ENCODE results near the gene CHN1. TPM values are rescaled to one million over a fixed set of nuclear protein-coding genes. Genes with fewer than 3 reads are reported as not detected.

The CHN1 gene
- total and polyA plus RNA-seq, 7 experiments from 2014 or later = 0.81 to 3.5 (median 1.4) TPM

DNA sequence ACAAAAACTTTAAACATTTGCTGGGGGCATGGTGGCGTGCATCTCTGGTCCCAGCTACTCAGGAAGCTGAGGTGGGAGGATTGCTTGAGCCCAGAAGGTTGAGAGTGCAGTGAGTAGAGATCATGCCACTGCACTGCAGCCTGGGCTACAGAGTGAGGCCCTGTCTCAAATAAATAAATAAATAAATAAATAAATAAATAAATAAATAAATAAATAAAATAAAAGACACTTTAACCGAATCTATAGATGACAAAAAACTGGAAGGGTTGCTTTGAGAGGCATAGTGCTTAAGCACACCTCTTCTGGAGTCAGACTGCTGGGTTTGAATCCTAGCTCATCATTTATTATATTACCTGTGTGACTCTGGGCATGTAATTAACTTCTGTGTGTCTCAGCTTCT is 21.2 kb upstream of the CHN1 start:
- Histone ChIP-seq H3K4me1 (ENCODE audit: control insufficient read depth in 2 of 2, insufficient read depth in 2 of 2, low read length in 2 of 2) (no peaks in the 10 kb centered on the region), H3K4me3 (ENCODE audit: low read length) (no peak overlapping the region), H3K9me3 (ENCODE audit: control insufficient read depth in 2 of 3, low read length in 3 of 3) (no peaks in the 10 kb centered on the region), H3K27ac (ENCODE audit: low read depth, low read length) (no peak overlapping the region), H3K36me3 (ENCODE audit: control insufficient read depth in 2 of 3, insufficient read depth in 3 of 3, low read length in 3 of 3) (no peaks in the 10 kb centered on the region), H3K27me3 (ENCODE audit: control insufficient read depth in 2 of 2, insufficient read depth in 2 of 2, low read length in 2 of 2) (no peaks in the 10 kb centered on the region)
- no peak overlapping the region for H3K4me3 Mint-ChIP-seq
- ChIA-PET CTCF (interaction anchor here (0.7 kb wide), 1 partner anchor 41 kb away, joined by 4 read pairs; no protein-coding TSS in a partner anchor), POLR2A (no interaction called here)
- H3K9me3 Mint-ChIP-seq = no peaks in the 10 kb centered on the region
- H3K4me1 Mint-ChIP-seq = no peaks in the 10 kb centered on the region
- H3K36me3 Mint-ChIP-seq = peaks cover 0 to 5% (median 0%) of the 10 kb centered on the region in 5 donors
- no peak overlapping the region for H3K27ac Mint-ChIP-seq
- intact Hi-C loops (cut with micrococcal nuclease) = no loop called here
- no peak for ATAC-seq
- H3K27me3 Mint-ChIP-seq = peaks cover 0 to 14% (median 0%) of the 10 kb centered on the region in 5 donors
- DNase-seq = no peak

DNA sequence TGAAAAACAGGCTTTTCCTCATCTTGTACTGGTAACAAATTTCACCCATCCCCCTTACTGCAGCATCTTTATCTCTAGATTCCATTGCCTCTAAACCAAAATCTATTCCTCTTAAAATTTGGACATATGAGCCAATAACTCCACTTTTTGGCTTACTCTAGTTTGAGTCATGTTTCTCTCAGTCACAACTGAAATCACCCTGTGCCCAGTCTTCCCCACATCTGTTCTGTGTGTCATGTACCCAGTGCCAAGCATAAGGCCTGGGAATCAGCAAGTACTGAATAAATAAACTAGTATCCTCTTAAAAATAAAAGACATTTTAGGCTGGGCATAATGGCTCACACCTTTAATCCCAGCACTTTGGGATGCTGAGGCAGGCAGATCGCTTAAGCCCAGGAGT is 20.8 kb upstream of the CHN1 start:
- no peaks in the 10 kb centered on the region for H3K9me3 Mint-ChIP-seq
- Histone ChIP-seq H3K4me1 (ENCODE audit: control insufficient read depth in 2 of 2, insufficient read depth in 2 of 2, low read length in 2 of 2) (no peaks in the 10 kb centered on the region), H3K27ac (ENCODE audit: low read depth, low read length) (no peak overlapping the region), H3K4me3 (ENCODE audit: low read length) (no peak overlapping the region), H3K36me3 (ENCODE audit: control insufficient read depth in 2 of 3, insufficient read depth in 3 of 3, low read length in 3 of 3) (no peaks in the 10 kb centered on the region), H3K27me3 (ENCODE audit: control insufficient read depth in 2 of 2, insufficient read depth in 2 of 2, low read length in 2 of 2) (no peaks in the 10 kb centered on the region), H3K9me3 (ENCODE audit: control insufficient read depth in 2 of 3, low read length in 3 of 3) (no peaks in the 10 kb centered on the region)
- H3K36me3 Mint-ChIP-seq = peaks cover 0 to 5% (median 0%) of the 10 kb centered on the region in 5 donors
- no peak for ATAC-seq
- ChIA-PET CTCF (interaction anchor here (0.6 to 0.7 kb wide), 2 partner anchors 9 to 40 kb away, joined by 3 to 4 read pairs; no protein-coding TSS in a partner anchor), POLR2A (no interaction called here)
- H3K4me1 Mint-ChIP-seq = no peaks in the 10 kb centered on the region
- peaks cover 0 to 17% (median 0%) of the 10 kb centered on the region in 5 donors for H3K27me3 Mint-ChIP-seq
- H3K4me3 Mint-ChIP-seq = no peak overlapping the region
- H3K27ac Mint-ChIP-seq = no peak overlapping the region
- intact Hi-C loops (cut with micrococcal nuclease) = no loop called here
- no peak for DNase-seq

GRCh38 chr2:175025233-175025632 is 20.1 kb upstream of the CHN1 start:
- no peaks in the 10 kb centered on the region for H3K36me3 ChIP-seq (ENCODE audit: control insufficient read depth in 2 of 3, insufficient read depth in 3 of 3, low read length in 3 of 3)
- Mint-ChIP-seq H3K9me3 (no peaks in the 10 kb centered on the region), H3K4me3 (no peak overlapping the region), H3K27me3 (peaks cover 0 to 19% (median 0%) of the 10 kb centered on the region in 5 donors), H3K36me3 (peaks cover 0 to 5% (median 0%) of the 10 kb centered on the region in 5 donors), H3K4me1 (no peaks in the 10 kb centered on the region), H3K27ac (no peak overlapping the region)
- intact Hi-C loops (cut with micrococcal nuclease) = no loop called here
- no peak for DNase-seq
- ChIA-PET CTCF (interaction anchor here (0.6 kb wide), 1 partner anchor 10 kb away, joined by 3 read pairs; no protein-coding TSS in a partner anchor), POLR2A (no interaction called here)
- no peak overlapping the region for H3K27ac ChIP-seq (ENCODE audit: low read depth, low read length)
- no peaks in the 10 kb centered on the region for H3K4me1 ChIP-seq (ENCODE audit: control insufficient read depth in 2 of 2, insufficient read depth in 2 of 2, low read length in 2 of 2)
- H3K9me3 ChIP-seq (ENCODE audit: control insufficient read depth in 2 of 3, low read length in 3 of 3) = no peaks in the 10 kb centered on the region
- no peak for ATAC-seq
- H3K27me3 ChIP-seq (ENCODE audit: control insufficient read depth in 2 of 2, insufficient read depth in 2 of 2, low read length in 2 of 2) = no peaks in the 10 kb centered on the region
- no peak overlapping the region for H3K4me3 ChIP-seq (ENCODE audit: low read length)

GRCh38 chr2:175022923-175023322 is 17.7 kb upstream of the CHN1 start:
- POLR2A ChIA-PET = no interaction called here

GRCh38 chr2:175019566-175020327 is 14.6 kb upstream of the CHN1 start:
- H3K36me3 ChIP-seq (ENCODE audit: control insufficient read depth in 2 of 3, insufficient read depth in 3 of 3, low read length in 3 of 3) = no peaks in the 10 kb centered on the region
- intact Hi-C loops (cut with micrococcal nuclease) = no loop called here
- no peak overlapping the region for H3K27ac Mint-ChIP-seq
- no peak overlapping the region for H3K27ac ChIP-seq (ENCODE audit: low read depth, low read length)
- H3K27me3 Mint-ChIP-seq = peaks cover 0 to 11% (median 4%) of the 10 kb centered on the region in 5 donors
- no peak for ATAC-seq
- POLR2A ChIA-PET = no interaction called here
- DNase-seq = no peak
- CTCF ChIA-PET = no interaction called here
- H3K4me1 Mint-ChIP-seq = no peaks in the 10 kb centered on the region
- H3K9me3 Mint-ChIP-seq = peaks cover 0 to 3% (median 0%) of the 10 kb centered on the region in 11 donors
- H3K4me3 ChIP-seq (ENCODE audit: low read length) = no peak overlapping the region
- no peaks in the 10 kb centered on the region for H3K27me3 ChIP-seq (ENCODE audit: control insufficient read depth in 2 of 2, insufficient read depth in 2 of 2, low read length in 2 of 2)
- no peaks in the 10 kb centered on the region for H3K4me1 ChIP-seq (ENCODE audit: control insufficient read depth in 2 of 2, insufficient read depth in 2 of 2, low read length in 2 of 2)
- H3K9me3 ChIP-seq (ENCODE audit: control insufficient read depth in 2 of 3, low read length in 3 of 3) = no peaks in the 10 kb centered on the region
- H3K36me3 Mint-ChIP-seq = peaks cover 0 to 5% (median 0%) of the 10 kb centered on the region in 5 donors
- H3K4me3 Mint-ChIP-seq = no peak overlapping the region

More at GRCh38 chr2:175022923-175023322, 17.7 kb upstream of the CHN1 start:
- no peaks in the 10 kb centered on the region for H3K9me3 Mint-ChIP-seq
- H3K4me1 Mint-ChIP-seq = no peaks in the 10 kb centered on the region
- H3K4me1 ChIP-seq (ENCODE audit: control insufficient read depth in 2 of 2, insufficient read depth in 2 of 2, low read length in 2 of 2) = no peaks in the 10 kb centered on the region
- H3K36me3 Mint-ChIP-seq = peaks cover 0 to 5% (median 0%) of the 10 kb centered on the region in 5 donors
- intact Hi-C loops (cut with micrococcal nuclease) = no loop called here
- no peaks in the 10 kb centered on the region for H3K9me3 ChIP-seq (ENCODE audit: control insufficient read depth in 2 of 3, low read length in 3 of 3)
- H3K4me3 Mint-ChIP-seq = no peak overlapping the region
- no peak overlapping the region for H3K27ac Mint-ChIP-seq
- peaks cover 0 to 21% (median 4%) of the 10 kb centered on the region in 5 donors for H3K27me3 Mint-ChIP-seq
- CTCF ChIA-PET = no interaction called here
- DNase-seq (no peak), ATAC-seq (no peak)
- H3K27me3 ChIP-seq (ENCODE audit: control insufficient read depth in 2 of 2, insufficient read depth in 2 of 2, low read length in 2 of 2) = no peaks in the 10 kb centered on the region
- no peak overlapping the region for H3K4me3 ChIP-seq (ENCODE audit: low read length)
- no peaks in the 10 kb centered on the region for H3K36me3 ChIP-seq (ENCODE audit: control insufficient read depth in 2 of 3, insufficient read depth in 3 of 3, low read length in 3 of 3)
- H3K27ac ChIP-seq (ENCODE audit: low read depth, low read length) = no peak overlapping the region

DNA sequence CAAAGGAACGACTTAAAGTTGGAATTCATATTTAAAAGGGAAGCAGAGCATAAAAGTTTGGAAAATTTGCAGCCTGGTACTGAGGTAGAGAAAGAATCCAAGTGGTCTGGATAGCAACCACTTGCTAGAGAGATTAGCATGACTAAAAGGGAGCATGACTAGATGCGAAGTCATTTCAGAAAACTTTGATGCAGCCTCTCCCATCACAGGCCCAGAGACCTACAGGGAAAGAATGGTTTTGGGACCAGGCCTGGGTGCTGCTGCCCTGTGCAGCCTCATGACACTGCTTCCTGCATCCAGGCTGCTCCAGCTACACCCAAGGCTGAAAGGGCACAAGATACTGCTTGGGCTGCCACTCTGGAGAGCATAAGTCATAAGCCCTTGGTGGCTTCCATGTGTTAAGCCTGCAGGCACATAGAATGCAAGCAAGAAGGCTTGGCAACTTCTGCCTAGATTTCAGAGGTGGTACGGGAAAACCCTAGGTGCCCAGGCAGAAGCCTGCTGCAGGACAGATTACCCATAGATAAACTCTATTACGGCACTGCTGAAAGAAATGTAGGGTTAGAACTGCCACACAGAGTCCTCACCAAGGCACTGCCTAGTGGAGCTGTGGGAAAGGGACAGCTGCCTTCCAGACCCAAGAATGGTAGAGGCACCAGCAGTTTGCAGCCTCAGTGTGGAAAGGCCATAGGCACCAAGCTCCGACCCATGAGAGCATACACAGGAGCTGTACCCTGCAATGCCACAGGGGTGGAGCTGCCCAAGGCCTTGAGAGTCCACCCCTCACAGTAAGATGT is 12.6 kb upstream of the CHN1 start:
- no peaks in the 10 kb centered on the region for H3K4me1 ChIP-seq (ENCODE audit: control insufficient read depth in 2 of 2, insufficient read depth in 2 of 2, low read length in 2 of 2)
- H3K27ac ChIP-seq (ENCODE audit: low read depth, low read length) = no peak overlapping the region
- ATAC-seq (no peak), DNase-seq (no peak)
- intact Hi-C loops (cut with micrococcal nuclease) = no loop called here
- ChIA-PET POLR2A (no interaction called here), CTCF (no interaction called here)
- H3K4me3 ChIP-seq (ENCODE audit: low read length) = no peak overlapping the region
- peaks cover 0 to 14% (median 5%) of the 10 kb centered on the region in 5 donors for H3K27me3 Mint-ChIP-seq
- H3K4me3 Mint-ChIP-seq = no peak overlapping the region
- H3K27ac Mint-ChIP-seq = no peak overlapping the region
- H3K9me3 Mint-ChIP-seq = peaks cover 0 to 9% (median 0%) of the 10 kb centered on the region in 11 donors
- H3K36me3 ChIP-seq (ENCODE audit: control insufficient read depth in 2 of 3, insufficient read depth in 3 of 3, low read length in 3 of 3) = no peaks in the 10 kb centered on the region
- no peaks in the 10 kb centered on the region for H3K27me3 ChIP-seq (ENCODE audit: control insufficient read depth in 2 of 2, insufficient read depth in 2 of 2, low read length in 2 of 2)
- peaks cover 0 to 5% (median 0%) of the 10 kb centered on the region in 5 donors for H3K36me3 Mint-ChIP-seq
- no peaks in the 10 kb centered on the region for H3K4me1 Mint-ChIP-seq
- no peaks in the 10 kb centered on the region for H3K9me3 ChIP-seq (ENCODE audit: control insufficient read depth in 2 of 3, low read length in 3 of 3)

All from naive thymus-derived CD4-positive, alpha-beta T cell (primary cell).